Cardiac muscle cell (in vitro differentiated cells and primary cell): ENCODE data around the gene SLC26A4. TPM values are rescaled to one million over a fixed set of nuclear protein-coding genes. Genes with fewer than 3 reads are reported as not detected.
"Not testable (repeated sequence)": the region's sequence is repeated elsewhere in the genome, so short reads cannot be mapped to it uniquely, and the experiment has no call there.

Experiments used
- DNase-seq, 2 donors: peaks; one replicate each; pipeline versions ENCODE4 v3.0.0 to v3.0.0-alpha.2; 2010 to 2017; ENCODE audit warnings: low read depth in 1 of 2, low spot score in 1 of 2
- H3K27ac ChIP-seq: fragments of 200-600 bp; sonication (generic); 2 replicates; pipeline ENCODE4 v1.5.1; 2016
- H3K27me3 ChIP-seq: fragments of 200-600 bp; sonication (generic); 2 replicates; pipeline ENCODE4 v1.6.0; 2016; ENCODE audit warnings: control low read depth
- H3K36me3 ChIP-seq: fragments of 200-600 bp; sonication (generic); 2 replicates; pipeline ENCODE4 v1.5.1; 2016; ENCODE audit warnings: control low read depth
- H3K4me1 ChIP-seq: fragments of 200-600 bp; sonication (generic); 2 replicates; pipeline ENCODE4 v1.8.1; 2017; ENCODE audit warnings: low read depth, mild to moderate bottlenecking, mixed run types
- H3K4me3 ChIP-seq: fragments of 200-600 bp; sonication (generic); 2 replicates; pipeline ENCODE4 v1.5.1; 2016; ENCODE audit warnings: mild to moderate bottlenecking
- H3K9me3 ChIP-seq: fragments of 200-600 bp; sonication (generic); 2 replicates; pipeline ENCODE4 v1.5.1; 2017; ENCODE audit warnings: low read depth, mild to moderate bottlenecking, control low read depth
- polyA plus RNA-seq: library from polyadenylated mRNA; unstranded; fragments of >200 nt; fragmentation: Nextera tagmentation; extraction: Ambion mirVana; gene quantifications from 2 replicates; pipeline ENCODE4 v1.2.1, GENCODE V29; 2016
- total RNA-seq: library from RNA; depleted of rRNA; stranded (reverse); fragments of >200 nt; gene quantifications from 2 replicates; pipeline ENCODE4 v1.2.3, GENCODE V29; 2016
- TF ChIP-seq, protein P1 (sequence below): IDR thresholded peaks from 2 replicates; pipeline ENCODE4 v1.5.1; 2012; ENCODE audit warnings: low read depth, mild to moderate bottlenecking, low read length

The SLC26A4 gene
- total and polyA plus RNA-seq, 2 experiments from 2014 or later = 0.89 TPM; not detected in 1

DNA sequence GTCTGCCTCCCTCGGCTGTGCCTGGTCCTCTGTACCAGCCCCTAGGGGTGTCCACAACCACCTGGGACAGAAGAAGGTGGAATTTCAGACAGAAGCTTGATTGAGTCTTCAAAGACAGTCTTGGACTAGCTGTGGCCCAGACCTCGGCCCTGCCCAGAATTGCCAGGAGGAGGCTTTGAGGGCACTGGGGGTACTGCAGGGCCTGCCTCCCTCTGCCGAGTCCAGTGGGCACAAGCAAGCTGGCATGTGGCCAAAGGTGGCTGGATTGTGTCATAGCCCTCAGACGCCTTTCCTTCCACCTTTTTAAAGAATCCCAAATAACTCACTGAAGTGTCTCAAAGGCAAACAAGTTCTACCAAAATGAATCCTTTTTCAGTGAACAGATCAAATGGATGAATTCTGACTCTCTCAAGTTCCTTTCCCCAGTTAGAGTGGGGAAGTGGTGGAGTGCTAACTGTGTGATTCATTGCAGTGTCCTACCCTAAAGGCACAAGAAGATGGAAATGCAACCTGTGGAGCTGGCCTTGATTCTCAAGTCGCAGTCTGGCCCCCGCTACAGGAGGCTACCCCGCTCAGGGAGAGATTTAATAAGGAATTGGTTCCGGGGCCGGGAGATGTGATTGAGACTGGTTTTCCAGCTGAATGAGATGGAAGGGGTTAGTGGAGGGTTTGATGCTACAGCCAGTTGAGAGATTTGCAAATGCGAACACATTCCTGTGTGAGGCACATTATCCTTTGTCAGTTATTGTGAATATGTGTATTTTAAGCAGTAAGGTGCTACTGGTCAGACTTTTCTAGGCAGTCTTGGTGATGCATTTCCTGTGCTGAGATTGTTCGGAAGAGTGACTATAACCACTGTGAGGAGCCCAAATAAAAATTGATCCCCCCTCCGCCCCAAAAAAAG is 28.8 kb upstream of the SLC26A4 start:
- Histone ChIP-seq H3K36me3 (no peaks in the 10 kb centered on the region), H3K9me3 (no peaks in the 10 kb centered on the region), H3K27me3 (no peaks in the 10 kb centered on the region), H3K27ac (no peak overlapping the region), H3K4me1 (no peaks in the 10 kb centered on the region), H3K4me3 (no peak overlapping the region)
- TF ChIP-seq, protein P1, sequence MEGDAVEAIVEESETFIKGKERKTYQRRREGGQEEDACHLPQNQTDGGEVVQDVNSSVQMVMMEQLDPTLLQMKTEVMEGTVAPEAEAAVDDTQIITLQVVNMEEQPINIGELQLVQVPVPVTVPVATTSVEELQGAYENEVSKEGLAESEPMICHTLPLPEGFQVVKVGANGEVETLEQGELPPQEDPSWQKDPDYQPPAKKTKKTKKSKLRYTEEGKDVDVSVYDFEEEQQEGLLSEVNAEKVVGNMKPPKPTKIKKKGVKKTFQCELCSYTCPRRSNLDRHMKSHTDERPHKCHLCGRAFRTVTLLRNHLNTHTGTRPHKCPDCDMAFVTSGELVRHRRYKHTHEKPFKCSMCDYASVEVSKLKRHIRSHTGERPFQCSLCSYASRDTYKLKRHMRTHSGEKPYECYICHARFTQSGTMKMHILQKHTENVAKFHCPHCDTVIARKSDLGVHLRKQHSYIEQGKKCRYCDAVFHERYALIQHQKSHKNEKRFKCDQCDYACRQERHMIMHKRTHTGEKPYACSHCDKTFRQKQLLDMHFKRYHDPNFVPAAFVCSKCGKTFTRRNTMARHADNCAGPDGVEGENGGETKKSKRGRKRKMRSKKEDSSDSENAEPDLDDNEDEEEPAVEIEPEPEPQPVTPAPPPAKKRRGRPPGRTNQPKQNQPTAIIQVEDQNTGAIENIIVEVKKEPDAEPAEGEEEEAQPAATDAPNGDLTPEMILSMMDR = no peak
- no peak for DNase-seq

DNA sequence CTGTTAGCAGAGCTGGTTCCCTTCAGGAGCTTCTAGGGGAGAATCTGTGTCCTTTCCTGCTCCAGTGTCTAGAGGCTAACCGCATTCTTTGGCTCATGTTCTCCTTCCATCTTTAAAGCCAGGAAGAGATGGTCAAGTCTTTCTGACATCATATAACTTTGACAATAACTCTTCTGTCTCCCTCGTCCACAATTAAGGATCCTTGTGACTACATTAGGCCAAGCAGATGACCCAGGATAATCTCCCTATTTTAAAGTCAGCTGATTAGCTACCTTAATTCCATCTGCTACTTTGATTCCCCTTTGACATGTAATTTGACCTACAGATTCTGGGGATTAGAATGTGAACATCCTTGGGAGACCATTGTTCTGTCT is 28.1 kb upstream of the SLC26A4 start:
- DNase-seq = no peak
- Histone ChIP-seq H3K4me1 (no peaks in the 10 kb centered on the region), H3K36me3 (no peaks in the 10 kb centered on the region), H3K9me3 (no peaks in the 10 kb centered on the region), H3K27me3 (no peaks in the 10 kb centered on the region), H3K27ac (no peak overlapping the region), H3K4me3 (no peak overlapping the region)
- TF ChIP-seq, protein P1 = no peak

DNA sequence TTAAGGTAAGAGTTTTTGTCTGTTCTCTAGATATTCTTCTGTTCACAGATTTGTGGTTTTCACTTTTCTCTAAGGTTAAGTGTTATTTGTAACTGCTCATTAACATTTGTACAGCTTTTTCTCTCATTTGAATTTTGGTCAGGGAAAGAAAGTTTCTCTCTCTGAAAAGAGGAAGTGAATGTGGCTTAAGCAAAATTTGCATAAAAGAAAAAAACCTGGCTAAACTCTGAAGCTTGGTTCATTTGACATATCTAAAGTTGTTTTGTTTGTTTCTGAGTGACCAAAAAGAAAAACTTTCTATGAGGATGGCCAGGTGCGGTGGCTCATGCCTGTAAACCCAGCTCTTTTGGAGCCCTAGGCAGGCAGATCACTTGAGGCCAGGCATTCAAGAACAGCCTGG is 22.0 kb upstream of the SLC26A4 start:
- TF ChIP-seq, protein P1 = no peak
- Histone ChIP-seq H3K4me1 (no peaks in the 10 kb centered on the region), H3K9me3 (no peaks in the 10 kb centered on the region), H3K27ac (no peak overlapping the region), H3K27me3 (no peaks in the 10 kb centered on the region), H3K4me3 (no peak overlapping the region), H3K36me3 (no peaks in the 10 kb centered on the region)
- no peak for DNase-seq

DNA sequence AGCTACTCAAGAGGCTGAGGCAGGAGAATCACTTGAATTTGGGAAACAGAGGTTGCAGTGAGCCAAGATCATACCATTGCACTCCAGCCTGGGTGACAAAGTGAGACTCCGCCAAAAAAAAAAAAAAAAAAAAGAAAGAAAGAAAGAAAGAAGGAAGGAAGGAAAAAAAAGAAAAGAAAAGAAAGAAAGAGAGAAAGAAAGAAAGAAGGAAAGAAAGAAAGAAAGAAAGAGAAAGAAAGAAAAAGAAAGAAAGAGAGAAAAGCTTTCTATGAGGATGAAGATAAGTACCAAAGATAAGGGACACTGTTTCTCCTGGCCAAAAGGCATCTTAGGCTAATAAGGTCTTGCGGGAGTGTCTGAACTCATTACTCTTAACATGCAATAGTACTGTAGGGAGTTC is 21.6 kb upstream of the SLC26A4 start:
- not testable (repeated sequence) for H3K4me3 ChIP-seq, H3K9me3 ChIP-seq, H3K27me3 ChIP-seq, H3K36me3 ChIP-seq, DNase-seq, H3K4me1 ChIP-seq, H3K27ac ChIP-seq

DNA sequence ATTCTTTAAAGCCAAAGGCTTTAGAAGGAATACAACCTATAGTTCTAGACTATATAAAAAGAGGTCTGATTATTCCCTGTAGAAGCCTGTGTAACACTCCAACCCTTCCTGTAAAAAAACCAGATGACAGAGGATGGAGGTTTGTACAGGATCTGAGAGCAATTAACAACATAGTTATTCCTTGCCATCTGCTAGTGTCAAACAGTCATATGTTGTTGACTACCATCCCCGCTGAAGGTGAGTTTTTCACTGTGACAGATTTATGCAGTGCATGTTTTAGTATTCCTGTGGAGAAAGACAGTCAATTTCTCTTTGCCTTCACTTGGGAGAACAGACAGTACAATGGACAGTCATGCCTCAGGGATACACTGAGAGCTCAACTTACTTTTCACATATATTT is 19.0 kb upstream of the SLC26A4 start:
- TF ChIP-seq, protein P1 = no peak
- Histone ChIP-seq H3K4me3 (no peak overlapping the region), H3K9me3 (no peaks in the 10 kb centered on the region), H3K36me3 (no peaks in the 10 kb centered on the region), H3K27me3 (no peaks in the 10 kb centered on the region), H3K4me1 (no peaks in the 10 kb centered on the region), H3K27ac (no peak overlapping the region)
- DNase-seq = no peak

DNA sequence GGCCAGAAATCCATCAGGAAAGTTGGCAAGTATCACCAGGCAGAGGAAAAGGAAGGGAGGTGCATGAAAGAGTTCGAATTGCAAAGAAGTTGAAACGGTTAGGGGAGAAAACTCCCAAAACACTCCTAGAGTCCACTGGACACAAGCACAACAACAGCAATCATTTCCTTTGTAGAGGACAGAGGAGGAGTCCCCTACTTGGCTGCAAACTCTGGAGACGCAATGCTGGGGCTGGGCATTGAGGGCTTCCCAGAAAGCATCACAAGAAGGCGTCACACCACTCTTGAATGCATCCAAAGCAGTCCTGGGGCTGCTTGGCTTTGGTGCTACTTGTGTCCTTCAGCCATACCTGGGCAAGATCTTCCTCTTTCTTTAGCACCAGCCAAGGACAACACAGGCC is 18.1 kb upstream of the SLC26A4 start:
- no peaks in the 10 kb centered on the region for H3K9me3 ChIP-seq
- H3K4me1 ChIP-seq = no peaks in the 10 kb centered on the region
- H3K36me3 ChIP-seq = no peaks in the 10 kb centered on the region
- H3K4me3 ChIP-seq = no peak overlapping the region
- TF ChIP-seq, protein P1 = no peak
- H3K27ac ChIP-seq = no peak overlapping the region
- no peaks in the 10 kb centered on the region for H3K27me3 ChIP-seq
- DNase-seq = no peak
